ENCODE measurements around the gene ACADSB. TPM values are rescaled to one million over a fixed set of nuclear protein-coding genes. Genes with fewer than 3 reads are reported as not detected.

The ACADSB gene
- total and polyA plus RNA-seq, 7 donors, result 9.8 to 50.1 (median 37.4) TPM

- intact Hi-C loops (cut with DNase I), result loop anchor here in 1 of 2 donors (10.0 kb wide), 1 partner anchor 141 kb away; the partner anchor contains the start of gene BUB3
- Histone ChIP-seq H3K27ac (no peak overlapping the region), H3K4me1 (peaks cover 12% of the 10 kb centered on the region), H3K36me3 (ENCODE audit: insufficient read depth in 1 of 2, low read depth in 1 of 2) (peaks cover 0 to 5% of the 10 kb centered on the region in 2 donors), H3K9me3 (no peaks in the 10 kb centered on the region), H3K4me3 (no peak overlapping the region), H3K27me3 (ENCODE audit: insufficient read depth in 3 of 3, low read length in 2 of 3) (no peaks in the 10 kb centered on the region)
- DNase-seq (no peak), ATAC-seq (no peak)
- 94 to 96% (median 95%) methylated on average over 35 to 43 of the region's 43 CpGs for WGBS, 3 donors
- no peak for TF ChIP-seq CTCF (IDR thresholded peaks at IDR 0.05)
Observed at GRCh38 chr10:123013456-123014419, 4.9 kb downstream of the ACADSB start.

- 97 to 98% (median 98%) methylated on average over 2 of the region's 2 CpGs for WGBS, 3 donors
- no peaks in the 10 kb centered on the region for H3K9me3 ChIP-seq
- H3K27me3 ChIP-seq (ENCODE audit: insufficient read depth in 3 of 3, low read length in 2 of 3), result no peaks in the 10 kb centered on the region
- no peak for TF ChIP-seq CTCF (IDR thresholded peaks at IDR 0.05)
- H3K4me3 ChIP-seq, result no peak overlapping the region
- intact Hi-C loops (cut with DNase I), result loop anchor here in 1 of 2 donors (10.0 kb wide), 1 partner anchor 140 kb away; the partner anchor contains the start of gene BUB3
- DNase-seq, result no peak
- no peak for ATAC-seq
- H3K4me1 ChIP-seq, result peaks cover 9% of the 10 kb centered on the region
- H3K36me3 ChIP-seq (ENCODE audit: insufficient read depth in 1 of 2, low read depth in 1 of 2), result peaks cover 0 to 5% of the 10 kb centered on the region in 2 donors
- H3K27ac ChIP-seq, result no peak overlapping the region
Observed at GRCh38 chr10:123014772-123015171, 6.0 kb downstream of the ACADSB start.

- Histone ChIP-seq H3K27me3 (ENCODE audit: insufficient read depth in 3 of 3, low read length in 2 of 3) (no peaks in the 10 kb centered on the region), H3K9me3 (no peaks in the 10 kb centered on the region), H3K4me3 (no peak overlapping the region), H3K27ac (no peak overlapping the region), H3K36me3 (ENCODE audit: insufficient read depth in 1 of 2, low read depth in 1 of 2) (peaks cover 0 to 5% of the 10 kb centered on the region in 2 donors), H3K4me1 (no peaks in the 10 kb centered on the region)
- no peak for ATAC-seq
- intact Hi-C loops (cut with DNase I), result loop anchor here in 1 of 2 donors (10.0 kb wide), 1 partner anchor 139 kb away; the partner anchor contains the start of gene BUB3
- no peak for TF ChIP-seq CTCF (IDR thresholded peaks at IDR 0.05)
- 92 to 97% (median 95%) methylated on average over 4 of the region's 4 CpGs for WGBS, 3 donors
- DNase-seq, result no peak
Observed at GRCh38 chr10:123016228-123016627, 7.4 kb downstream of the ACADSB start.

GRCh38 chr10:123017421-123018165 is 8.8 kb downstream of the ACADSB start:
- no peaks in the 10 kb centered on the region for H3K4me1 ChIP-seq
- H3K9me3 ChIP-seq, result no peaks in the 10 kb centered on the region
- H3K36me3 ChIP-seq (ENCODE audit: insufficient read depth in 1 of 2, low read depth in 1 of 2), result peaks cover 0 to 4% of the 10 kb centered on the region in 2 donors
- intact Hi-C loops (cut with DNase I), result loop anchor here in 1 of 2 donors (10.0 kb wide), 1 partner anchor 137 kb away; the partner anchor contains the start of gene BUB3
- H3K4me3 ChIP-seq, result no peak overlapping the region
- 72 to 76% (median 75%) methylated on average over 9 of the region's 9 CpGs for WGBS, 3 donors
- no peaks in the 10 kb centered on the region for H3K27me3 ChIP-seq (ENCODE audit: insufficient read depth in 3 of 3, low read length in 2 of 3)
- no peak for DNase-seq
- ATAC-seq, result no peak
- no peak overlapping the region for H3K27ac ChIP-seq
- TF ChIP-seq CTCF (IDR thresholded peaks at IDR 0.05), result no peak

Data from psoas muscle (tissue), 8 donors.